ENCODE data around the gene CSK.

The CSK gene

GRCh38 chr15:74762791-74763150 lies 19.1 kb upstream of the CSK start:
- no peak overlapping the region for H3K4me2 ChIP-seq (ENCODE audit: low read depth, low read length)

GRCh38 chr15:74763416-74763815 lies 18.5 kb upstream of the CSK start:
- TF ChIP-seq EZH2 (optimal IDR thresholded peaks at IDR 0.05; ENCODE audit: low read depth, low read length): no peak
- TF ChIP-seq EZH2phosphoT487 (IDR thresholded peaks at IDR 0.05; ENCODE audit: low read length): no peak
- TF ChIP-seq CTCF (IDR thresholded peaks at IDR 0.05; ENCODE audit: low read length): no peak
- Histone ChIP-seq H3K27me3 (replicated peaks; ENCODE audit: insufficient read depth, low read length) (peaks cover 8% of the 10 kb centered on the region), H4K20me1 (ENCODE audit: insufficient read depth, low read length) (no peaks in the 10 kb centered on the region), H3K4me2 (ENCODE audit: low read depth, low read length) (no peak overlapping the region), H3F3A (ENCODE audit: insufficient read depth, low read length) (no peaks in the 10 kb centered on the region), H3K9ac (ENCODE audit: low read length) (no peak overlapping the region), H3K79me2 (ENCODE audit: low read length) (no peaks in the 10 kb centered on the region), H3K4me3 (ENCODE audit: low read length) (no peak overlapping the region), H3K36me3 (replicated peaks; ENCODE audit: insufficient read depth, low read length) (no peaks in the 10 kb centered on the region), H3K9me2 (replicated peaks; ENCODE audit: insufficient read depth, low read length) (no peaks in the 10 kb centered on the region), H2AFZ (ENCODE audit: low read length) (no peak overlapping the region), H3K4me1 (ENCODE audit: low read length) (no peaks in the 10 kb centered on the region), H3K9me3 (replicated peaks; ENCODE audit: insufficient read depth, low read length) (no peaks in the 10 kb centered on the region), H3K27ac (ENCODE audit: low read length) (no peak overlapping the region)
- no peak for DNase-seq

More at GRCh38 chr15:74762791-74763150, 19.1 kb upstream of the CSK start:
- TF ChIP-seq EZH2 (optimal IDR thresholded peaks at IDR 0.05; ENCODE audit: low read depth, low read length): no peak
- no peak for TF ChIP-seq EZH2phosphoT487 (IDR thresholded peaks at IDR 0.05; ENCODE audit: low read length)
- TF ChIP-seq CTCF (IDR thresholded peaks at IDR 0.05; ENCODE audit: low read length): no peak
- DNase-seq: no peak
- H3K36me3 ChIP-seq (replicated peaks; ENCODE audit: insufficient read depth, low read length): no peaks in the 10 kb centered on the region
- no peaks in the 10 kb centered on the region for H3K9me3 ChIP-seq (replicated peaks; ENCODE audit: insufficient read depth, low read length)
- H4K20me1 ChIP-seq (ENCODE audit: insufficient read depth, low read length): no peaks in the 10 kb centered on the region
- no peaks in the 10 kb centered on the region for H3K79me2 ChIP-seq (ENCODE audit: low read length)
- no peaks in the 10 kb centered on the region for H3K9me2 ChIP-seq (replicated peaks; ENCODE audit: insufficient read depth, low read length)
- H3K4me3 ChIP-seq (ENCODE audit: low read length): no peak overlapping the region
- no peak overlapping the region for H3K27ac ChIP-seq (ENCODE audit: low read length)
- no peaks in the 10 kb centered on the region for H3K4me1 ChIP-seq (ENCODE audit: low read length)
- H3K27me3 ChIP-seq (replicated peaks; ENCODE audit: insufficient read depth, low read length): peaks cover 8% of the 10 kb centered on the region
- no peak overlapping the region for H3K9ac ChIP-seq (ENCODE audit: low read length)
- no peaks in the 10 kb centered on the region for H3F3A ChIP-seq (ENCODE audit: insufficient read depth, low read length)
- H2AFZ ChIP-seq (ENCODE audit: low read length): no peak overlapping the region

GRCh38 chr15:74767167-74768098 lies 14.4 kb upstream of the CSK start:
- no peaks in the 10 kb centered on the region for H3K27me3 ChIP-seq (replicated peaks; ENCODE audit: insufficient read depth, low read length)
- no peak for DNase-seq
- H4K20me1 ChIP-seq (ENCODE audit: insufficient read depth, low read length): no peaks in the 10 kb centered on the region
- H3K9me2 ChIP-seq (replicated peaks; ENCODE audit: insufficient read depth, low read length): no peaks in the 10 kb centered on the region
- H3K4me1 ChIP-seq (ENCODE audit: low read length): peaks cover 11% of the 10 kb centered on the region; the same call in 1 of the 2 replicates
- no peak overlapping the region for H3K27ac ChIP-seq (ENCODE audit: low read length)
- H3K4me3 ChIP-seq (ENCODE audit: low read length): no peak overlapping the region
- TF ChIP-seq CTCF (IDR thresholded peaks at IDR 0.05; ENCODE audit: low read length) (no peak), EZH2 (optimal IDR thresholded peaks at IDR 0.05; ENCODE audit: low read depth, low read length) (no peak), EZH2phosphoT487 (IDR thresholded peaks at IDR 0.05; ENCODE audit: low read length) (no peak)
- no peaks in the 10 kb centered on the region for H3K79me2 ChIP-seq (ENCODE audit: low read length)
- H3K4me2 ChIP-seq (ENCODE audit: low read depth, low read length): no peak overlapping the region
- H3K9me3 ChIP-seq (replicated peaks; ENCODE audit: insufficient read depth, low read length): no peaks in the 10 kb centered on the region
- H3F3A ChIP-seq (ENCODE audit: insufficient read depth, low read length): no peaks in the 10 kb centered on the region
- H3K36me3 ChIP-seq (replicated peaks; ENCODE audit: insufficient read depth, low read length): no peaks in the 10 kb centered on the region
- H3K9ac ChIP-seq (ENCODE audit: low read length): no peak overlapping the region
- no peak overlapping the region for H2AFZ ChIP-seq (ENCODE audit: low read length)
